RWPE1 (cell line): ENCODE data around the gene SYT7.
A peak's percentile ranks its signal among the peaks of the same experiment; 100 is the strongest.

Experiments
- CTCF ChIA-PET: fragments of 350-600 bp; sonication (Branson Sonifier 250); formaldehyde crosslinking; extraction: SDS; loops from one replicate; lab custom pipeline; 2021; lab: Yijun Ruan, JAX
- POLR2A ChIA-PET: fragments of 400-600 bp; formaldehyde crosslinking; extraction: SDS; loops from one replicate; lab custom pipeline; 2020; ENCODE audit warnings: antibody characterized with exemption; ENCODE audit not compliant: low non-redundant PET; lab: Yijun Ruan, JAX
- DNase-seq: peaks from one replicate; pipeline ENCODE4 v3.0.0; 2012; ENCODE audit warnings: low spot score
- H3K27ac ChIP-seq: fragments of 450-650 bp; 2 replicates; pipeline ENCODE4 v1.5.1; 2017
- TF ChIP-seq, protein P1 (sequence below): fragments of 450-650 bp; conservative IDR thresholded peaks from 2 replicates; pipeline ENCODE4 v1.5.1; 2017; ENCODE audit warnings: low read depth, mild to moderate bottlenecking

Gene SYT7

DNA sequence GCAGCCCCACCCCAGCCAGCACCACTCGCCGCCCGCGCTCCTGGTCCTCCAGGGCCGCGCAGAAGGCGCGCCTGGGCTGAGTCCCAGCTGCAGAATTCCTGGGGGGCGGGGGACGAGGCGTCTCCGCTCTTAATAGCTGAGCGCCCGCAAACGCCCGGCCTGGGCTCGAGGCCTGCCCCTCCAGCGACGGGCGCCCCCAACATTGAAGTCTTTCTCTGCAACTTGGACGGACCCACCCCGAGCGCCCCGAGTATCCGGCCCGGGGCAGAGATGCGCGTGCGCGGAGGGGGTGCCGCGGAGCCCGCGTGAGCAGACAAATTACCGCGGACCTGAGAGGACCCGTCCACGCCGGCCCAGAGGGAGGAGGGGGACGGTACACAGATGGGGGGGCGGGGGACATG, 6.7 kb upstream of the SYT7 start:
- H3K27ac ChIP-seq: peak overlapping the region; percentile 89
- DNase-seq: peak; percentile 71
- TF ChIP-seq, protein P1, sequence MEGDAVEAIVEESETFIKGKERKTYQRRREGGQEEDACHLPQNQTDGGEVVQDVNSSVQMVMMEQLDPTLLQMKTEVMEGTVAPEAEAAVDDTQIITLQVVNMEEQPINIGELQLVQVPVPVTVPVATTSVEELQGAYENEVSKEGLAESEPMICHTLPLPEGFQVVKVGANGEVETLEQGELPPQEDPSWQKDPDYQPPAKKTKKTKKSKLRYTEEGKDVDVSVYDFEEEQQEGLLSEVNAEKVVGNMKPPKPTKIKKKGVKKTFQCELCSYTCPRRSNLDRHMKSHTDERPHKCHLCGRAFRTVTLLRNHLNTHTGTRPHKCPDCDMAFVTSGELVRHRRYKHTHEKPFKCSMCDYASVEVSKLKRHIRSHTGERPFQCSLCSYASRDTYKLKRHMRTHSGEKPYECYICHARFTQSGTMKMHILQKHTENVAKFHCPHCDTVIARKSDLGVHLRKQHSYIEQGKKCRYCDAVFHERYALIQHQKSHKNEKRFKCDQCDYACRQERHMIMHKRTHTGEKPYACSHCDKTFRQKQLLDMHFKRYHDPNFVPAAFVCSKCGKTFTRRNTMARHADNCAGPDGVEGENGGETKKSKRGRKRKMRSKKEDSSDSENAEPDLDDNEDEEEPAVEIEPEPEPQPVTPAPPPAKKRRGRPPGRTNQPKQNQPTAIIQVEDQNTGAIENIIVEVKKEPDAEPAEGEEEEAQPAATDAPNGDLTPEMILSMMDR: no peak
- CTCF ChIA-PET: interaction anchor here (0.6 to 1.9 kb wide), 4 partner anchors 40 to 317 kb away, joined by 3 to 16 read pairs (median 4); no protein-coding TSS in a partner anchor
- POLR2A ChIA-PET: interaction anchor here (0.6 kb wide), 1 partner anchor 129 kb away, joined by 4 read pairs; no protein-coding TSS in a partner anchor

DNA sequence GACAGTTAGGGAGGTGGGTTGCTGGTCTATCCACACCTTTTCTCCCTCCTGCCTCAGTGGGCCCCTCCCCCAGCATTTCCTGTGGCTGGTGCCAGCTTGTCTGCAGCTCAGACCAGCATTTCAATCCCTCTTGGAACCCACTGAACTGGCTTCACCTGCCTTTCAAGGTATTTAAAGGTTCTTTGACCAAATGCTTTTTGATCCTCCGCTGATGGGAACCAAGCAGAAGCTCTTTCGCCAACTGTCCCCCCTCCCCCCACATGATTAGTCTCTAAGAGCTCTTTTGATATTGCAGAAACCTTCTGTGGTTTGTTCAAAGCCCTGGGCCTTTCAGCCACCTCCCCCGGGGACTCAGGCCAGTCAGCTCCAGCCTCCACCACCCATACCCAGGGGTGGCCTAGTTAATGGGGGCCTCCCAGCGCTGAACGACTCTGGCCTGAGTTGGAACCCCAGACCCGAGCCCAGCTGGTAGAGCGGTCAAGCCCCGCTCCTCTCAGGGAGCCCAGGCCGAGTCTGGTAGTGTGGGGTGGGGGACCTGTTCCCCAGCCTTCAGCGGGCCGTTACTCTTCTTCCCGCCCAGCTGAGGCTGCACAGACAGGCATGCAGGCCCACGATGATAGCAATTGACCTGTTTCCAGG, 6.0 kb upstream of the SYT7 start:
- CTCF ChIA-PET: interaction anchor here (0.6 to 1.9 kb wide), 2 partner anchors 40 to 477 kb away, joined by 5 to 16 read pairs; no protein-coding TSS in a partner anchor
- POLR2A ChIA-PET: interaction anchor here (0.6 kb wide), 1 partner anchor 128 kb away, joined by 4 read pairs; no protein-coding TSS in a partner anchor
- DNase-seq: no peak
- TF ChIP-seq, protein P1: no peak
- H3K27ac ChIP-seq: peak overlapping the region; percentile 89

DNA sequence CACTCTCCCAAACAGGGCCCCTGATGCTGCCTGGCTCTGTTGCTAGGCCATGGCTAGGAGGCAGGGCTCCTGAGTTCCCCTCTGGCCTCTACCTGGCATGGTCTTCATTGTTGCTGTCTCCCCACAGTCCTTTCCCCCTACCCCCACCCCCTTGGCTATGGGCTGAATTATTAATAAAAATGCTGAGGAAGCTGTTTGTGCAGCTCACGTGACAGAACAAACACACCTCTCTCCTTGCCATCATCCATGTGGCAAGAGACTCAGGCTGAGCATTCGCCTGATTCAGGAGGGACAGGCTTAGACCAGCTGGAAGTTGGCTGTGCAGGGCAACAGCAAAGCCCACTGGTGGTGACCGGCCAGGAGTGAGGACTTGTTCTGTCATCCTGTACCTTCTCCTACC, 4.2 kb upstream of the SYT7 start:
- CTCF ChIA-PET: interaction anchor here (0.9 to 1.2 kb wide), 3 partner anchors 25 to 43 kb away, joined by 3 read pairs; no protein-coding TSS in a partner anchor
- POLR2A ChIA-PET: no interaction called here
- no peak for DNase-seq
- TF ChIP-seq, protein P1: no peak
- peak overlapping the region; percentile 89 for H3K27ac ChIP-seq

DNA sequence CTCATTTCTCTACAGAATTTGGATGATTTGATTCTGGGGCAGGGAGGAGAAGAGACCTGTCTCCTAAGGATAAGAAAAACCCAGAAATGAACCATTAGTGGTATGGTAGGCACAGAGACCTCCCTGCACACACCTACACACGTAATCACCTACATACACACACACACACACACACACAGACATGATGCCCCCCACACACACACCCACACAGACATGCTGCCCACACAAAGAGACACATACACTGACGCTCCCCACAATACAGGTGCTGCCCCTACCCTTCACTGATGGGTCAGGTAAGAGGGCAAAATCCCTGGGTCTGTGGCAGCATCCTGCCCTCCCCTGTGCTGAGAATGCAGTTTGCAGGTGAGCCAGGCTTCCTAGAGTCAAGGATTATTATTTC, 1.1 kb upstream of the SYT7 start:
- H3K27ac ChIP-seq: peak overlapping the region; percentile 84
- POLR2A ChIA-PET: interaction anchor here (0.6 kb wide), 1 partner anchor 402 kb away, joined by 4 read pairs; no protein-coding TSS in a partner anchor
- TF ChIP-seq, protein P1: no peak
- CTCF ChIA-PET: interaction anchor here (0.6 to 1.1 kb wide), 9 partner anchors 8 to 736 kb away, joined by 3 to 10 read pairs (median 4); no protein-coding TSS in a partner anchor
- DNase-seq: no peak

GRCh38 chr11:61580271-61580888, 496 bp downstream of the SYT7 start:
- POLR2A ChIA-PET: no interaction called here
- TF ChIP-seq, protein P1: no peak; the same call in 1 of the 2 replicates
- CTCF ChIA-PET: interaction anchor here (0.6 kb wide), 2 partner anchors 11 to 554 kb away, joined by 3 read pairs; no protein-coding TSS in a partner anchor
- peak overlapping the region; percentile 84 for H3K27ac ChIP-seq
- no peak for DNase-seq

- TF ChIP-seq, protein P1: no peak
- ChIA-PET CTCF (interaction anchor here (0.6 kb wide), 2 partner anchors 12 to 555 kb away, joined by 3 read pairs; no protein-coding TSS in a partner anchor), POLR2A (no interaction called here)
- peak overlapping the region; percentile 84 for H3K27ac ChIP-seq
- DNase-seq: no peak
These were observed 1.1 kb downstream of the SYT7 start for GRCh38 chr11:61579676-61580270.
